ENCODE data around the gene TMEM271.

Gene TMEM271

DNA sequence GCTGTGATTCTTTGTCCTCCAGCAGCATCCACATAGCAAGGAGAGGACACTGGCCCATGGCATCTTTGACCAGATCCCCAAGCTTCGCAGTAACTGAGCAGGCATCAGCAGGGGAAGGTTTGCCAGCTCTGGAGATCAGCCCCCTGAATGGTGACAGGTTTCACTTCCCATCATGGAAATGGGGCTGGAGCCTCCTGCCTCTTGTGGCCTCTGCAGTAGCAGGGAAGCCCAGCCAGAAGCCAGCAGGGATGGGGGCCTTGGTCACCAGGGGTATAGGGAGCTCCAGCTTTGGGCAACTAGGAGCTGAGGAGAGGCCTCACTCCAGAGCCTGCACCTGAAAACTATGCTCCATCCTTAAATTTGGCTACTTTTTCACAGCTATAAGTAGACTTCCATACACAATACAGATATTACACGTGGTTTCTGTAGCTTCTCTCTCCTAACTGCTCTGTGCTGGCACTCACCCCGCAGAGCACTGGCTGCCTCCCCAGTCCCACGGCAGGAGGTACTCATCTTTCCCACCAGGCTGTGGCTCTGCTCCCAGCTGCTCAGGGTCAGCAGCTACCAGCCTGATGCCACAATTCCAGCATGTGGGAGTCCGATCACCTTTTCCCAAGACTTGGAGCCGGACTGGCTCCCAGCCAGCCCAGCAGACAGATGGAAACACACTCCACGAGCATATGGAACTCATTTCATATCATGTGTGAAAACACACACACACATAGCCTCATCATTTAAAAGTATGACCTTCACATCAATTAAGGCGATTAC, 2.8 kb downstream of the TMEM271 start:
- TF ChIP-seq TEAD4 (IDR thresholded peaks at IDR 0.05) (no peak), RAD21 (IDR thresholded peaks at IDR 0.05; ENCODE audit: low read depth) (no peak), EGR1 (IDR thresholded peaks at IDR 0.05) (no peak), TAF1 (IDR thresholded peaks at IDR 0.05; ENCODE audit: low read depth) (no peak), CREB1 (IDR thresholded peaks at IDR 0.05; ENCODE audit: low read depth) (no peak), FOXM1 (IDR thresholded peaks at IDR 0.05; ENCODE audit: borderline replicate concordance, low read depth) (no peak), REST (IDR thresholded peaks at IDR 0.05; ENCODE audit: low read depth) (no peak), TCF12 (IDR thresholded peaks at IDR 0.05; ENCODE audit: low read depth) (no peak), USF1 (IDR thresholded peaks at IDR 0.05) (no peak), ZBTB7A (IDR thresholded peaks at IDR 0.05; ENCODE audit: low read depth) (no peak), CEBPB (IDR thresholded peaks at IDR 0.05) (no peak), MAX (IDR thresholded peaks at IDR 0.05) (no peak), NFIC (IDR thresholded peaks at IDR 0.05) (no peak), YY1 (IDR thresholded peaks at IDR 0.05; ENCODE audit: low read depth) (no peak), EP300 (IDR thresholded peaks at IDR 0.05; ENCODE audit: borderline replicate concordance) (no peak)

DNA sequence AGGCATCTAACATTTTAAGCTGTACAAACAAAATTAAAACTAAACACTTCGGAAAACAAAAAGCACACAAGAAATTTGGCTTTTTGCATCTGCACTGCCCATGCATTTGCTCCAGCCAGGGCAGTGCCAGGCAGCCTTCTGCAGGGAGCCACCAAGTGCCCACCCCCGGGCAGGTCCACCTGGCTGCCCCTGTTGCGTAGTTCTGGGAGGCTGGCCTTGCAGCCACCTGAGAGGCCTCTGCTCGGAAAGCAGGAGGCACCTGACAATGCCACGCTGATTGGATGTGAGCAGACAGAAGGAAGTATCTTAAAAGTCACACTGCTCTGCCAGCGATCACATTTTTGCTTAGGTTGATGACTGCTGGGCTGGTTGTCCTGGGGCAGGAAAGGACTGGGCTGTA, 3.5 kb downstream of the TMEM271 start:
- TF ChIP-seq RAD21 (IDR thresholded peaks at IDR 0.05; ENCODE audit: low read depth) (no peak), MAX (IDR thresholded peaks at IDR 0.05) (no peak), TCF12 (IDR thresholded peaks at IDR 0.05; ENCODE audit: low read depth) (no peak)

GRCh38 chr4:571838-572572, 4.1 kb downstream of the TMEM271 start:
- TF ChIP-seq EGR1 (IDR thresholded peaks at IDR 0.05) (no peak), CREB1 (IDR thresholded peaks at IDR 0.05; ENCODE audit: low read depth) (no peak), CEBPB (IDR thresholded peaks at IDR 0.05) (no peak), TCF12 (IDR thresholded peaks at IDR 0.05; ENCODE audit: low read depth) (no peak), MAX (IDR thresholded peaks at IDR 0.05) (no peak)

DNA sequence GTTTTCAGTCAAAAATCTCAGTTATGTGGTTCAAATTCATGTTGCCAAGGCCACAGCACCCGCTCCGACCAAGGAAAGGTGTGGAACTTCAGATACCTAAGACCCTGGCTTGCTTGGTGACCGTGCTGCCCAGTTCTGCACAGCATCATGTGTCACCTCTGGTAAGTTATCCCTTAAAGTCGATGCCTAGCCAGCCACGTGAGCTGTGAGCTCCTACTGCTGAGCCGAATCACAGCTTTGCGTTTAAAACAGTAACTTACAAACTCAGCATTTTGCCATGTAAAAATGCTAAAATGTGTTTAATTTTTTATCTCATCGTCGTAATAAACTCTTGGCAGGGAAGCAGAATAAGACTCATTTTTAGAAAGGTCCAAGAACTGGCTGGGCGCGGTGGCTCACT, 5.3 kb downstream of the TMEM271 start:
- TF ChIP-seq RAD21 (IDR thresholded peaks at IDR 0.05; ENCODE audit: low read depth): no peak
- TF ChIP-seq TAF1 (IDR thresholded peaks at IDR 0.05; ENCODE audit: low read depth): no peak
- TF ChIP-seq EP300 (IDR thresholded peaks at IDR 0.05; ENCODE audit: borderline replicate concordance): no peak
- no peak for TF ChIP-seq REST (IDR thresholded peaks at IDR 0.05; ENCODE audit: low read depth)
- no peak for TF ChIP-seq FOXM1 (IDR thresholded peaks at IDR 0.05; ENCODE audit: borderline replicate concordance, low read depth)
- no peak for TF ChIP-seq NFIC (IDR thresholded peaks at IDR 0.05)
- TF ChIP-seq USF1 (IDR thresholded peaks at IDR 0.05): no peak
- TF ChIP-seq CREB1 (IDR thresholded peaks at IDR 0.05; ENCODE audit: low read depth): no peak
- TF ChIP-seq CEBPB (IDR thresholded peaks at IDR 0.05): no peak
- no peak for TF ChIP-seq EGR1 (IDR thresholded peaks at IDR 0.05)
- no peak for TF ChIP-seq ZBTB7A (IDR thresholded peaks at IDR 0.05; ENCODE audit: low read depth)
- TF ChIP-seq TCF12 (IDR thresholded peaks at IDR 0.05; ENCODE audit: low read depth): no peak

DNA sequence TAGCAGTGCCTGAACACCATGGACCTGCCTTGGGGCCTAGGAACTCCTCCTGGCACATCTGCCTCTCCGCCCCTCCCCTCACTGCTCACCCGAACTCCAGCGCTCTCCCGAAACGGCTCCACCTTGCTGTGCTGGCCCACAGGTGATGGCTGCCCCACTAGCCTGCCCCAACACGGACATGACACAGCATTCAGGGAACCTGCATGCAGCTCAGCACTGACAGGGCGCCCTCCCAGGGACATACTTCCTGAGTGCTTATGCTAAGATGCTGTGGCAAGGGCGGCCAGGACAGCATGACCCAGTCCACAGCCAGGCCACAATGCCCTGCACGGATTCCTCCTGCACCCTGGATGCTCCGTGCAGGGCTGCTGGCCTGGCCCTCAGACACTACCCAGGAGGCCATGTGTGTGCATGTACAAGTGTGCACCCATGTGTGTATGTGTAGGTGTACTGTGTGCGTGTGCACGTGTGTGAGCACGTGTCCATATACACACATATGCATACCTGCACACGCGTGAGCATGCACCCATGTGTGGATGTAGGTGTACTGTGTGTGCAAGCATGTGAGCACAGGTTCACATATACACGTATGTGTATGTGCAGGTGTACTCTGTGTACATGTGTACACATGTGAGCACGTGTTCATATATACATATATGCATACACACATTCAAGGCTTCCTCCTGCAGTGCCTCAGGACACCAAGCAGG, 6.0 kb downstream of the TMEM271 start:
- TF ChIP-seq TEAD4 (IDR thresholded peaks at IDR 0.05) (no peak), MAX (IDR thresholded peaks at IDR 0.05) (no peak), YY1 (IDR thresholded peaks at IDR 0.05; ENCODE audit: low read depth) (no peak), CREB1 (IDR thresholded peaks at IDR 0.05; ENCODE audit: low read depth) (no peak), USF1 (IDR thresholded peaks at IDR 0.05) (no peak), CEBPB (IDR thresholded peaks at IDR 0.05) (no peak), NFIC (IDR thresholded peaks at IDR 0.05) (no peak), TCF12 (IDR thresholded peaks at IDR 0.05; ENCODE audit: low read depth) (no peak), REST (IDR thresholded peaks at IDR 0.05; ENCODE audit: low read depth) (no peak), ZBTB7A (IDR thresholded peaks at IDR 0.05; ENCODE audit: low read depth) (no peak), EGR1 (IDR thresholded peaks at IDR 0.05) (no peak), RAD21 (IDR thresholded peaks at IDR 0.05; ENCODE audit: low read depth) (no peak), EP300 (IDR thresholded peaks at IDR 0.05; ENCODE audit: borderline replicate concordance) (no peak), FOXM1 (IDR thresholded peaks at IDR 0.05; ENCODE audit: borderline replicate concordance, low read depth) (no peak), TAF1 (IDR thresholded peaks at IDR 0.05; ENCODE audit: low read depth) (no peak)

All from Ishikawa (cell line).